T-helper 2 cell (primary cell): Measurements from ENCODE around the gene CRIM1.

Source experiments
- DNase-seq, 5 experiments: peaks; one replicate each; pipeline versions ENCODE4 v3.0.0 to v3.0.0-alpha.2; 2012 to 2022

CRIM1 gene

DNA sequence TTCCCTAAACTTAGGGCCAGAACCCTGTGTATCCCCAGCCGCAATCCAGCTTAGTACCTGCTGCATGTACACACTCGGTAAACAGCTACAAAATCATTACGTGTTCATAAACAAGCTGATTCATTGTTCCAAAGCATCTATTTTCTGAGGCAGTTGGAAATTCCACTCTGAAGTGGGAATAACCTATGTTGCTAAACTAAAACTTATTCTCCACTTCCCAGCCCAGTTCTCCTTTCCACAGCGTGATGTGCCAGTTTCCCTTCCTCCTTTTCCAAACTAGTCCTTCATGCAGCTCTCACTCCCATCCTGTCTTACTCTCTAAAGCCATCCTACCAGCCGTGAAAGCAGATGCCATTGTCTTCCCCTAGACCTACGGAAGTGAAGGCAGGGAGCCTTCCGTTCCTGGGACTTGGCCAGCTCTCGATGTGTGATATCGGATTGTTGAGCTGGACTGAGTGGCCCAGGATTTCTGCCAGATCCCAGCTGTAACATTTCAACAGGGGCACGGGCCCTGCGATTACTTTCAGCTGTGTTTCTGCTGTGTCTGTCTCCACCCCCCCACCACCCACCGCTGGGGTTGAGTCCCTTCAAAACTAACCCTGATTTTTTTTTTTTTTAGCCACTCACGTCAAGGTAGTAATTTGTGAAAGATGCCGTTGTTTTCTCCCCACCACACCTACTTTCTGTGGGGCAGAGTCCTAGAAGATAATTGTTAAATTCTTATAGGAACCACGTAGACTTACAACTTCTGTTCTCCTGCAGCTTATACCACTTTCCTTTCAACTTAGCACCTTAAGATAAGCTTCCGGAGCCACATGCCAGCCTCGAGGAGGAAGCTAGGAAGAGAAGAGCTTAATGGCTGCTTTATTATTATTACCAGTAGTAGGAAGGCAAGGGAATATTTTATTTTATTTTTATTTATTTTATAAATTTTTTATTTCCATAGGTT lies 100.9 kb downstream of the CRIM1 start:
- no peak for DNase-seq

- no peak for DNase-seq
These were observed 102.5 kb downstream of the CRIM1 start for GRCh38 chr2:36458106-36458505.

DNA sequence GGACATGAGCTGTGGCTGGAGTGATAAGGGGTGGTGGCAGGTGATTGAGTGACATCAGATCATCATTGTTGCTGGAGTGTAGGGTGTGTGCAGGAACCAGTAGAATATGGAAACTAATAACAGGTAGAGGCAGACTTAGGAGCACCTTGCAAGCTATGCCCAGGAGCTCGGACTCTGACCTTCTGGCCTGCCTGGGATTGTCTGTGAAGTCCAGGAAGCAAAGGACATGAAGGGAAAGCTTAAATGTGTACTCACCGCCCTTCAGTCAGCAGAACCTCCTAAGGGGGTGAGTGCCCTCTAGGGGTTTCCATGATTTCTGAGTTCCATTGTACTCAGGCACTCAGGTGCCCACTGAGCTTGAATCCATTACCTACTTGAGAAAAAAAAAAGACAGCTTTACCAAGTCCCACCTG lies 104.2 kb downstream of the CRIM1 start:
- DNase-seq = no peak

GRCh38 chr2:36461039-36461681 lies 105.6 kb downstream of the CRIM1 start:
- DNase-seq = peak in 2 of 5 experiments; percentile 25 to 49

DNA sequence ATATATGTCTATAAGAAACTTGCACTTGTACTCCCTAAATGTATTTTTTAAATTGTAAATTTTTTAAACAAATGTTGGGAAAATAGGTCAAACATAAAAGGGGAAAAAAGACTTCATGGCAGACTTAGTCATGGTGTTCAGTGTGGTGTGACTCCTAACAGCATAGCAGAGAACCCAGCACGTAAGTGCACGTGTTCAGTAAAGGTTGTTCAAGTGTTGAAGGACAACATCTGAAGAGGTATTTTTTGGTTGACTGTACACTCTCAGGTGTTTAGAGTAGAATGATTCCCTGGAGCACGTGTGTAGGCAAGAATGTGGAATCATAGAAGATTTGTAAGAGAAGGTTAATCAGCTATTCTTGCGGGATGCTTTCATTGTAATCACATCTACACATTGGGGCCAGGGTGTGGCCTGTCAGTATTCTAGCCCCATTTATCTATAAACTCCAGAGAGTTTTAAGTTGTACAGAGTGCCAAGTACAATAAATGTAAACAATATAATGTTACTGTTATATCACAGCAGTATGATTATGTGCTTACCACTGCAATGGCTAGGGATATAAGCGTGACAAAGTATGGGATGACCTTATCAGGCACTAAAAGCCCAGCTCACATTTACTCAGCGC lies 106.8 kb downstream of the CRIM1 start:
- no peak for DNase-seq

- DNase-seq = no peak
These were observed 107.8 kb downstream of the CRIM1 start for GRCh38 chr2:36463365-36463764.

DNA sequence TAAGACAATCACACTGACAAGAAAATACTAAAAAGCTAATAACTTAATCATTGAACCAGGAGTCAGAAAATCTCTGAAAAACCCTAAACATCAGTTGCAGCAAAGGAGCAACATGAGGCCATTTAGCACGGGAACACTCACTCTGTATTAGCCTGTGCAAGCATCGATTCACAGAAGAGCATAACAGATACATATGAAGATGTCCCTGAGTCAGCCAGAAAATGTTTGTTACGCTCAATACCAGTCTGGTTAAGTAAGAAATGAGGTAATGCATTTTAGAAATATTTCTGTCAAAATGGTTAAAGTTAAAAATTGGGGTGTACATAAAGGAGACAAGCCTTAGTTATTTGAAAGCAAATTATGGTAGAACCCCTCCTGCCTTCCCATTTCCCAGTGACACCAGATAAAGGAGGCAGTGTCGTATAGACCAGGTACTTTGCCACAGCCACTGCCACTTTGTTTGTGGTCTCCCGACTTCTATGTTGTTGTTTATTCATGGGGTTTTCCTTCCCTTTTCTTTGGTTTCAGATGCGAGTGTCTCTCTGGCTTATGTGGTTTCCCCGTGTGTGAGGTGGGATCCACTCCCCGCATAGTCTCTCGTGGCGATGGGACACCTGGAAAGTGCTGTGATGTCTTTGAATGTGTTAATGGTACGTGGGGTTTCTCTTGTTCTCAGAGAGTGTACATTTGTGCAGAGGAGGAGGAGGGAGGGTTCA lies 108.6 kb downstream of the CRIM1 start:
- DNase-seq = no peak

- DNase-seq = no peak
These were observed 110.6 kb downstream of the CRIM1 start for GRCh38 chr2:36466135-36466534.

- no peak for DNase-seq
These were observed 113.0 kb downstream of the CRIM1 start for GRCh38 chr2:36468463-36469105.

DNA sequence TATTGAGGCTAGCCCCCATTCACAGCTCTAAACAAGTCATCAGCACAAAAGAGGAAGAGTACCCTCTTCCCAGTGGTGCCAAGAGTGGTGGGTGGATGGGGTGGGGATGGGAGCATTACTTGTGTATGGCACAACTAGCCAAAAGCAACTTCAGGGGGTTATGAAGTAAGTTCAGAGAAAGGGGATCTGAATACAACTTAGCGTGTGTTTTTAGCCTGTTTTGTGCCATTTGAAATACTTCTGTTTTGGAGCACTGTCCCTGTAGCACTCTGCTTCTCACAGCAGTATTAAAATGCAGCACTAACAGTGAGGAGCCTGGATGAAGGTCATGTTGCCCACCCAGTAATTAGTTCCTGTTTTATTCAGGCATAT lies 113.5 kb downstream of the CRIM1 start:
- DNase-seq = no peak

DNA sequence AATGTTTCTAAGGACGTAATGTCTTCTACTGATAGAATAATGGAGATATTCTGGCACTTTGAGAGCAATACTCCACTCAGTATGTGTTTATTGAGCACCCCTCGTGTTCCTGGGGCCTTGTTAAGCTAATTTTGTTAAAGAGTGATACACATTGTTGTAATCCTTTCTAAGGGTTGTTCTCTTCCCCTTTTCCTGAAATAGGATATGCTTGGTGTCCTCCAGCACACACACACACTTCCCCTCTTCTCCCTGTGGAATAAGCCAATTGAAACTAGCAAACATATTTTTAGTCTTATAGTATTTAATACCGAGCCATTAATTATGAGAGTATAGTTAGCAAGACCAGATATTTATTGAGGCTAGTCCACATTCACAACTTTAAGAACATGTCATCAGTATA lies 114.1 kb downstream of the CRIM1 start:
- DNase-seq = no peak

DNA sequence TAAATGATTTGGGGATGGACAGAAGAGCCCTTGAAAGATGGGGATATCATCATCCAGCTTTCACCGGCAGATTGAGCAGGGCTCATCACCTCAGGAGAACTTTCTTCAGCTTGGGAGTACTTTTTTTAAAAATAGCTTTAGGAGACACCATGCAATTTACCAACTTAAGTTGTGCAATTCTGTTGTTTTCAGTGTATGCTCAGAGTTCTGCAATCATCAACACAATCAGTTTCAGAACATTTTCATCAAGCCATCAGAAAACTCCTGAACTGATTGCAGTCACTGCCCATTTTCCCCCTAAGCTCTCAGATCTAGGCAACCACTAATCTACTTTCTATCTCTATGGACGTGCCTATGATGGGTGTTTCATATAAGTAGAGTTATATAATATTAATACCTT lies 117.7 kb downstream of the CRIM1 start:
- DNase-seq = no peak

- no peak for DNase-seq
These were observed 120.8 kb downstream of the CRIM1 start for GRCh38 chr2:36476411-36476810.

GRCh38 chr2:36477315-36477714 lies 121.7 kb downstream of the CRIM1 start:
- DNase-seq = no peak

DNA sequence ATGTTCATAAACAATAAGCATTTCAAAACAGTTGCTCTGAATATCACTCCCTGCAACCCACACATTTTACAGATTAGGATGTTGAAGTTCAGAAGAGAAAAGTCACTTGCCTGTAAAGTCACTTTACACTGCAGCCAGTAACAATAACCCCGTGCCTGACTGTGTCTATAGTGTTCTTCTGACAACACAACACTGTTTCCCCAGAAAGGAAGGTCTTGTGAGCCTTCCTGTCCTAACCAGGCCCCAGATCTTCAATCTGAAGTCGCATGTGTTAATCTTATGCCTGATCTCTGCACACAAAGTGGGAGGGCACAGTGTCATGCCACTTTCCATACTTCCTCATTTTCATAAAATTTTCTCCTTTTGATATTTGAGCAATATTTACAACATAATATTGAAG lies 122.2 kb downstream of the CRIM1 start:
- DNase-seq = no peak

GRCh38 chr2:36478332-36478738 lies 122.8 kb downstream of the CRIM1 start:
- DNase-seq = no peak

- no peak for DNase-seq
These were observed 123.4 kb downstream of the CRIM1 start for GRCh38 chr2:36478999-36479398.

GRCh38 chr2:36479406-36479805 lies 123.8 kb downstream of the CRIM1 start:
- DNase-seq = no peak

GRCh38 chr2:36480028-36480427 lies 124.5 kb downstream of the CRIM1 start:
- DNase-seq = no peak

DNA sequence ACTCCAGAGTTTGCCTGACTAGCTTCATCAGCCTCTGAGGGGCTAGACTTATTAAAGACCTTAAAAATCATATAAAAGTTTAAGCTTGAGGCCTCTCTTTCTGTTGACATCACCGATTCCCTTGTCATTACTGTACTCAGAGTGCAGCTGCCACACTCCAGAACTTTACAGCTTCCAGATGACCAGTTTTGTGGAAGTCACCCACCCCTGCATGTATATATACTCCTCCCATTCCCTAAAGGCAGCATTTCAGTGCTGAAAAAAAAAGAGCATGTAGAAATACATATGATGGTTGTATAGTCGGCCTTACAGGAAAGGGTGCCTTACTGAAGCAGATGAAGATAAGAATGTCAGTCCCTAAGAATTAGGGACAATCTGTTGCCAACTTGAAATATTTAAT lies 125.1 kb downstream of the CRIM1 start:
- DNase-seq = no peak

- no peak for DNase-seq
These were observed 126.1 kb downstream of the CRIM1 start for GRCh38 chr2:36481709-36482108.

DNA sequence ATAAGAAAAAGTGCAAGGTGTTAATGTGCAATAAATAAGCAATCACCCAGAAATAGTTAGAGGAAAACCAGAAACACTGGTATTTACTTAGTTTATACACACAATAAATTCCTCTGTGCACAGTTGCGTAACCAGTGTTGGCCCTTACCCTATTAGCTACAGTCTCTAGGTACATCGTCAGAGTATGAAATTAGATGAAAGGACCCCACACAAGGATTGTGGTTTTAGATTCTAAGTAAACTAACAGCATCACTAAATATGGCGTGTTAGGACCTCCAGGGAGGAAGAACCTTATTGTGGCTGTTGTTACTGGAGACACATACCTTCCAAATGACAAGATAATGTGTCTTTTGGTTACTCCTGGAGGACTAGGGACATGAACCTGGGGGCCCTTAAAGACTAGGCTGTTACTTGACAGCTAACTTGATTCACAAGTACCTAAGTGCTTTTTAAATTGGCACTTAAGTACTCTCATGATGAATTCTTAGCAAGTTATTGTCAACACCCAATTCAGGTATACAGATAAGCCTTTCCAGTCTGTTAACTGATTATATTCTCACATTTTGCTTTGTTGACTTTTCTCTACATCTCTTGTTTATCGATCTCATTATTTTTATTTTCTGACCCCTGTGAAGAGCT lies 127.1 kb downstream of the CRIM1 start:
- no peak for DNase-seq
